ENCODE results near the gene C13orf46.

DNA sequence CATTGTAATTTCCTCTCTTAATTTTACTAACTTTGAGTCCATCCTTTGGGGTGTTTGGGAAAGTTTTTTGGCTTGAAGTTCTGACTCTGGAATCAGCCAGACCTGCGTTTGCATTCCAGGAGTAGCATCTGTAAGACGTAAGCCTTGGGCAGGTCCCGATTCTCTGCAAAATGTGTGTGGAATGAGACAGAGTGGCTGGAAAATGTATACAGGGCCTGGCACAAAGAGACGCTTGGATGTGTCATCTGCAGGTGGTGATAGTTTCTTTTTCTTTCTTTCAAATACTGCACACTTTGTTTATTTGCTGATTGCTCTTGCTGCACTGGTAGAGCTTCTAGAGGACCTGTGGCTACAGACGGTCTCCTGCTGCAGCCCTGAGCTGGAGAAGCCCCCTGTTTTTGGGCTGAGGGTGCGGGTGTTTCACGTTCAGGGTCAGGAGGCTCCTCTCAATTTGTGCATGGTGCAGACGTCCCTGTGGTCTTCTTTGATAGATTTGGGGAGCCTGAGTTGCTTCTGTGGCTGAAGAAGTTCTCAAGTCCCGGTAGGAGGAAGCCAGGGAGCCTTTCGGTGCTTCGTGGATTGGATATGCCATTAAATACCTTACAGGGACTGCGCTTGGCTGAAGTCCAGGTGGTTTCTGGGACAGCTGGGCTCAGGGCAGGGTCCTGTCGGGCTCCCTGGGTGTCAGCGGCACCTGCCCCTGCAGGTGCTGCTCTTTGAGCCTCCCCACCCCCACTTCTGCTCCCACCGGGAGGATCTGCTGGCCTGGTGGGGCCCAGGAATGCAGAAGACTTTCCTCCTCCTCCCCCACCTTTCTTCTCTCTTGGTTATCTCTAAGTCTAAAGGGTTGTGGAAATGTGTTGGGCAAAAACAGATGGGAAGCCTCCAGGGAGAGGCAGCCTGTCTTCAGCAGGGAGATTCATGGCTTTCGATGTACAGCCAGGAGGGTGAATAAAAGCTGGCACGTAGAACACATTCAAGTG lies 66.0 kb downstream of the C13orf46 start:
- TF ChIP-seq HNF4A (conservative IDR thresholded peaks at IDR 0.05), result no peak
- TF ChIP-seq, protein P1, sequence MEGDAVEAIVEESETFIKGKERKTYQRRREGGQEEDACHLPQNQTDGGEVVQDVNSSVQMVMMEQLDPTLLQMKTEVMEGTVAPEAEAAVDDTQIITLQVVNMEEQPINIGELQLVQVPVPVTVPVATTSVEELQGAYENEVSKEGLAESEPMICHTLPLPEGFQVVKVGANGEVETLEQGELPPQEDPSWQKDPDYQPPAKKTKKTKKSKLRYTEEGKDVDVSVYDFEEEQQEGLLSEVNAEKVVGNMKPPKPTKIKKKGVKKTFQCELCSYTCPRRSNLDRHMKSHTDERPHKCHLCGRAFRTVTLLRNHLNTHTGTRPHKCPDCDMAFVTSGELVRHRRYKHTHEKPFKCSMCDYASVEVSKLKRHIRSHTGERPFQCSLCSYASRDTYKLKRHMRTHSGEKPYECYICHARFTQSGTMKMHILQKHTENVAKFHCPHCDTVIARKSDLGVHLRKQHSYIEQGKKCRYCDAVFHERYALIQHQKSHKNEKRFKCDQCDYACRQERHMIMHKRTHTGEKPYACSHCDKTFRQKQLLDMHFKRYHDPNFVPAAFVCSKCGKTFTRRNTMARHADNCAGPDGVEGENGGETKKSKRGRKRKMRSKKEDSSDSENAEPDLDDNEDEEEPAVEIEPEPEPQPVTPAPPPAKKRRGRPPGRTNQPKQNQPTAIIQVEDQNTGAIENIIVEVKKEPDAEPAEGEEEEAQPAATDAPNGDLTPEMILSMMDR (IDR thresholded peaks at IDR 0.05; ENCODE audit: low read depth, low read length, missing input control), result no peak
- TF ChIP-seq FOXA2 (IDR thresholded peaks at IDR 0.05), result no peak
- no peak for TF ChIP-seq SP1 (IDR thresholded peaks at IDR 0.05)
- no peak for TF ChIP-seq HNF4G (IDR thresholded peaks at IDR 0.05)
- no peak for TF ChIP-seq RXRA (IDR thresholded peaks at IDR 0.05)
- TF ChIP-seq, protein P2, sequence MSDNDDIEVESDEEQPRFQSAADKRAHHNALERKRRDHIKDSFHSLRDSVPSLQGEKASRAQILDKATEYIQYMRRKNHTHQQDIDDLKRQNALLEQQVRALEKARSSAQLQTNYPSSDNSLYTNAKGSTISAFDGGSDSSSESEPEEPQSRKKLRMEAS (IDR thresholded peaks at IDR 0.05), result no peak
- TF ChIP-seq RAD21 (IDR thresholded peaks at IDR 0.05), result no peak
- no peak for TF ChIP-seq JUND (IDR thresholded peaks at IDR 0.05)
- no peak for TF ChIP-seq GABPA (IDR thresholded peaks at IDR 0.05 in 1 of 2, conservative IDR thresholded peaks at IDR 0.05 in 1 of 2)
- TF ChIP-seq YY1 (IDR thresholded peaks at IDR 0.05), result no peak
- TF ChIP-seq, protein P3, sequence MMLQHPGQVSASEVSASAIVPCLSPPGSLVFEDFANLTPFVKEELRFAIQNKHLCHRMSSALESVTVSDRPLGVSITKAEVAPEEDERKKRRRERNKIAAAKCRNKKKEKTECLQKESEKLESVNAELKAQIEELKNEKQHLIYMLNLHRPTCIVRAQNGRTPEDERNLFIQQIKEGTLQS (IDR thresholded peaks at IDR 0.05), result no peak
- TF ChIP-seq FOXA1 (IDR thresholded peaks at IDR 0.05), result no peak
- no peak for TF ChIP-seq EGR1 (IDR thresholded peaks at IDR 0.05; ENCODE audit: low read depth in 2 of 2)
